Stimulated activated CD4-positive, alpha-beta T cell treated with anti-CD3 and anti-CD28 coated beads, Interleukin-2, amount 100 ng/mL, for 4 hours (primary cell): ENCODE results near the gene GNAQ.
"Not testable (repeated sequence)": the region's sequence is repeated elsewhere in the genome, so short reads cannot be mapped to it uniquely, and the experiment has no call there.

Source experiments
- DNase-seq: peaks from one replicate; pipeline ENCODE4 v3.0.0-alpha.2; 2020; ENCODE audit warnings: low read depth

The GNAQ gene

GRCh38 chr9:77729177-77729576 is 302.4 kb downstream of the GNAQ start:
- DNase-seq: no peak

GRCh38 chr9:77726814-77727213 is 304.8 kb downstream of the GNAQ start:
- DNase-seq: no peak

GRCh38 chr9:77726289-77726688 is 305.3 kb downstream of the GNAQ start:
- DNase-seq: no peak

GRCh38 chr9:77725820-77726219 is 305.8 kb downstream of the GNAQ start:
- no peak for DNase-seq

- no peak for DNase-seq
Measured at GRCh38 chr9:77725046-77725694, 306.4 kb downstream of the GNAQ start.

GRCh38 chr9:77721156-77721555 is 310.5 kb downstream of the GNAQ start:
- DNase-seq: not testable (repeated sequence)

- no peak for DNase-seq
Measured at GRCh38 chr9:77719321-77719720, 312.3 kb downstream of the GNAQ start.

- DNase-seq: not testable (repeated sequence)
Measured at GRCh38 chr9:77718298-77718640, 313.3 kb downstream of the GNAQ start.

GRCh38 chr9:77717608-77718297 is 313.9 kb downstream of the GNAQ start:
- not testable (repeated sequence) for DNase-seq

GRCh38 chr9:77714077-77714549 is 317.5 kb downstream of the GNAQ start:
- no peak for DNase-seq

GRCh38 chr9:77712533-77713130 is 319.0 kb downstream of the GNAQ start:
- no peak for DNase-seq

GRCh38 chr9:77710965-77711648 is 320.5 kb downstream of the GNAQ start:
- DNase-seq: no peak

GRCh38 chr9:77710316-77710715 is 321.3 kb downstream of the GNAQ start:
- DNase-seq: no peak

GRCh38 chr9:77708064-77708815 is 323.4 kb downstream of the GNAQ start:
- no peak for DNase-seq

- no peak for DNase-seq
Measured at GRCh38 chr9:77707383-77708063, 324.1 kb downstream of the GNAQ start.

GRCh38 chr9:77705636-77706035 is 326.0 kb downstream of the GNAQ start:
- no peak for DNase-seq

GRCh38 chr9:77702521-77703390 is 328.9 kb downstream of the GNAQ start:
- DNase-seq: not testable (repeated sequence)

GRCh38 chr9:77697238-77697984 is 334.2 kb downstream of the GNAQ start:
- no peak for DNase-seq

- not testable (repeated sequence) for DNase-seq
Measured at GRCh38 chr9:77690723-77691122, 340.9 kb downstream of the GNAQ start.

- DNase-seq: not testable (repeated sequence)
Measured at GRCh38 chr9:77690119-77690518, 341.5 kb downstream of the GNAQ start.
